ENCODE measurements around the gene ZNF436. TPM values are rescaled to one million over a fixed set of nuclear protein-coding genes. Genes with fewer than 3 reads are reported as not detected.

ZNF436 gene
- polyA plus RNA-seq, 1 donor from 2014 or later = 27.1 TPM

- TF ChIP-seq CTCF (IDR thresholded peaks at IDR 0.05; ENCODE audit: poor library complexity, severe bottlenecking) (no peak), EP300 (conservative IDR thresholded peaks at IDR 0.05; ENCODE audit: poor library complexity, severe bottlenecking) (no peak), SMC3 (conservative IDR thresholded peaks at IDR 0.05; ENCODE audit: poor library complexity) (no peak), REST (IDR thresholded peaks at IDR 0.05; ENCODE audit: borderline replicate concordance) (no peak), TAF1 (IDR thresholded peaks at IDR 0.05; ENCODE audit: low read depth) (no peak)
- H3K36me3 ChIP-seq (ENCODE audit: insufficient read depth, low read length) = no peaks in the 10 kb centered on the region
- H3K9me3 ChIP-seq (ENCODE audit: low read length) = no peaks in the 10 kb centered on the region
- no peaks in the 10 kb centered on the region for H3K27me3 ChIP-seq (ENCODE audit: insufficient read depth, low read depth, low read length)
- H3K79me2 ChIP-seq (replicated peaks; ENCODE audit: insufficient read depth, low read length) = no peaks in the 10 kb centered on the region
- H3K27ac ChIP-seq (ENCODE audit: low read length) = no peak overlapping the region
- H3K9me2 ChIP-seq (ENCODE audit: insufficient read depth, low read length) = no peaks in the 10 kb centered on the region
- H4K20me1 ChIP-seq (ENCODE audit: insufficient read depth) = no peaks in the 10 kb centered on the region
- H3F3A ChIP-seq (ENCODE audit: insufficient read depth, low read length, poor library complexity, severe bottlenecking) = no peaks in the 10 kb centered on the region
- H3K4me2 ChIP-seq (ENCODE audit: low read length) = no peak overlapping the region
- no peak overlapping the region for H3K4me3 ChIP-seq (ENCODE audit: low read length)
- H2AFZ ChIP-seq (ENCODE audit: low read depth, low read length) = no peak overlapping the region
- H3K9ac ChIP-seq (ENCODE audit: low read length) = no peak overlapping the region
Observed at GRCh38 chr1:23395154-23395724, 25.6 kb upstream of the ZNF436 start.

DNA sequence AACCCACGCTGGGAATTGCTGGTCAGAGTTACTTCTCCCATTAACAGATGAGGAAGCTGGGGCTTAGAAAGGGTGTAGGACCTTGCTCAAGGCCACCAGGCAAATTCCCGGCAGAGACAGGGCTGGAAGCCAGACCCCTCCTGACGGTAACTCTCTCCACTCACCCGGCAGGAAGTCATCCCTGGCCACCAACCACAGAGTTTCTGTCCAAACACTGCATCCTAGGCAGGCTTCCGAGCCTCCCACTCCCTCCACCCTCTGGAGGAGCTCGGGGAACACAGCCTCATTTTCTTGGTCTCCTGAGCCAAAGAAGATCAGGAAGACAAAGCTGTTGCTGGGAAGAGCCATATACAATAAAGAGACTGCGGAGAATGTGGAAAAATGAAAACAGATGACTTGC, 25.0 kb upstream of the ZNF436 start:
- Histone ChIP-seq H3K4me2 (ENCODE audit: low read length) (no peak overlapping the region), H3K36me3 (ENCODE audit: insufficient read depth, low read length) (no peaks in the 10 kb centered on the region), H4K20me1 (ENCODE audit: insufficient read depth) (no peaks in the 10 kb centered on the region), H3F3A (ENCODE audit: insufficient read depth, low read length, poor library complexity, severe bottlenecking) (no peaks in the 10 kb centered on the region), H3K4me3 (ENCODE audit: low read length) (no peak overlapping the region), H3K9ac (ENCODE audit: low read length) (no peak overlapping the region), H2AFZ (ENCODE audit: low read depth, low read length) (no peak overlapping the region), H3K79me2 (replicated peaks; ENCODE audit: insufficient read depth, low read length) (no peaks in the 10 kb centered on the region), H3K27ac (ENCODE audit: low read length) (no peak overlapping the region), H3K9me2 (ENCODE audit: insufficient read depth, low read length) (no peaks in the 10 kb centered on the region), H3K27me3 (ENCODE audit: insufficient read depth, low read depth, low read length) (no peaks in the 10 kb centered on the region), H3K9me3 (ENCODE audit: low read length) (no peaks in the 10 kb centered on the region)
- TF ChIP-seq SMC3 (conservative IDR thresholded peaks at IDR 0.05; ENCODE audit: poor library complexity) (no peak), EP300 (conservative IDR thresholded peaks at IDR 0.05; ENCODE audit: poor library complexity, severe bottlenecking) (no peak), RAD21 (conservative IDR thresholded peaks at IDR 0.05) (no peak), EZH2 (IDR thresholded peaks at IDR 0.05; ENCODE audit: borderline replicate concordance, insufficient read depth, low read length, poor library complexity, severe bottlenecking) (no peak), POLR2AphosphoS5 (IDR thresholded peaks at IDR 0.05) (no peak), TAF1 (IDR thresholded peaks at IDR 0.05; ENCODE audit: low read depth) (no peak), REST (IDR thresholded peaks at IDR 0.05; ENCODE audit: borderline replicate concordance) (no peak), CTCF (IDR thresholded peaks at IDR 0.05; ENCODE audit: poor library complexity, severe bottlenecking) (no peak), MXI1 (conservative IDR thresholded peaks at IDR 0.05; ENCODE audit: poor library complexity, severe bottlenecking) (no peak)

All from neural cell (in vitro differentiated cells).